Stomach (tissue), 4 donors: ENCODE measurements around the gene IPCEF1.

Experiments used
- EP300 ChIP-seq: sonication (generic); formaldehyde crosslinking; IDR thresholded peaks from one replicate; pipeline ENCODE4 v1.6.1; 2017; ENCODE audit warnings: antibody characterized with exemption
- POLR2A ChIP-seq, 4 donors: fragments of 450-650 bp; IDR thresholded peaks; one replicate each; pipeline ENCODE4 v1.6.1; 2016; ENCODE audit warnings: antibody characterized with exemption in 4 of 4, control low read depth in 2 of 4, mild to moderate bottlenecking in 1 of 4, moderate library complexity in 1 of 4
- POLR2AphosphoS5 ChIP-seq, 3 donors: sonication (generic); formaldehyde crosslinking; IDR thresholded peaks; one replicate each; pipeline ENCODE4 v1.6.1; 2016; ENCODE audit warnings: antibody characterized with exemption in 3 of 3
- TF ChIP-seq, protein P1 (sequence below), 7 experiments: fragments of 450-650 bp in 4 of 7; fragments of 200-600 bp in 3 of 7; sonication (generic) in 3 of 7; IDR thresholded peaks; one replicate each; pipeline ENCODE4 v1.5.1; 2016 to 2019; ENCODE audit warnings: antibody characterized with exemption in 7 of 7, control low read depth in 2 of 7, mild to moderate bottlenecking in 1 of 7

- TF ChIP-seq, protein P1, sequence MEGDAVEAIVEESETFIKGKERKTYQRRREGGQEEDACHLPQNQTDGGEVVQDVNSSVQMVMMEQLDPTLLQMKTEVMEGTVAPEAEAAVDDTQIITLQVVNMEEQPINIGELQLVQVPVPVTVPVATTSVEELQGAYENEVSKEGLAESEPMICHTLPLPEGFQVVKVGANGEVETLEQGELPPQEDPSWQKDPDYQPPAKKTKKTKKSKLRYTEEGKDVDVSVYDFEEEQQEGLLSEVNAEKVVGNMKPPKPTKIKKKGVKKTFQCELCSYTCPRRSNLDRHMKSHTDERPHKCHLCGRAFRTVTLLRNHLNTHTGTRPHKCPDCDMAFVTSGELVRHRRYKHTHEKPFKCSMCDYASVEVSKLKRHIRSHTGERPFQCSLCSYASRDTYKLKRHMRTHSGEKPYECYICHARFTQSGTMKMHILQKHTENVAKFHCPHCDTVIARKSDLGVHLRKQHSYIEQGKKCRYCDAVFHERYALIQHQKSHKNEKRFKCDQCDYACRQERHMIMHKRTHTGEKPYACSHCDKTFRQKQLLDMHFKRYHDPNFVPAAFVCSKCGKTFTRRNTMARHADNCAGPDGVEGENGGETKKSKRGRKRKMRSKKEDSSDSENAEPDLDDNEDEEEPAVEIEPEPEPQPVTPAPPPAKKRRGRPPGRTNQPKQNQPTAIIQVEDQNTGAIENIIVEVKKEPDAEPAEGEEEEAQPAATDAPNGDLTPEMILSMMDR (IDR thresholded peaks at IDR 0.05): no peak
- TF ChIP-seq POLR2A (IDR thresholded peaks at IDR 0.05) (no peak), EP300 (no peak), POLR2AphosphoS5 (IDR thresholded peaks at IDR 0.05) (no peak)
Measured at GRCh38 chr6:154316131-154316530, 40.5 kb downstream of the IPCEF1 start.
